ENCODE data around the gene CATSPER3. TPM values are rescaled to one million over a fixed set of nuclear protein-coding genes. Genes with fewer than 3 reads are reported as not detected.

Gene CATSPER3
- polyA plus RNA-seq, 1 donor (not counting 4 experiments of a cell fraction or from before 2014, with no cell fraction given): 0.31 TPM

DNA sequence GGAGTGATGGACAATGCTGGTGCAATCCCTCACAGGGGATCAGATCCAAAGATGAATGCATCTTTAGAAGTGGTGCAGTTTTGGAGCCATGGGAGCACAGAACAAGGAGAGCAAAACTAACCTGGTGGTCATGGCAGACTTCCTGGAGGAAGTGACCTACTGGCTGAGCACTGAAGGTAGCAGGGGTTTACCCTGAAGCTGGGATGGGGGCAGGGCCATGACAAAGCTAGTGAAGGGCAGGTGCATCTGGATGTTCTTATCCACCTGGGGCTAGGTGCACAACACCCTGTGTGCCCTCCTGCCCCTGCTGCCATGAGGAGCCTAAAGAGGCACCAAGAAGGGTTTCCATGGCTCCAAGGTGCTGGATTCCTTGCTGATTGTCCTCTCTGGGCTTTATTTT, 77.8 kb downstream of the CATSPER3 start:
- TF ChIP-seq, protein P1, sequence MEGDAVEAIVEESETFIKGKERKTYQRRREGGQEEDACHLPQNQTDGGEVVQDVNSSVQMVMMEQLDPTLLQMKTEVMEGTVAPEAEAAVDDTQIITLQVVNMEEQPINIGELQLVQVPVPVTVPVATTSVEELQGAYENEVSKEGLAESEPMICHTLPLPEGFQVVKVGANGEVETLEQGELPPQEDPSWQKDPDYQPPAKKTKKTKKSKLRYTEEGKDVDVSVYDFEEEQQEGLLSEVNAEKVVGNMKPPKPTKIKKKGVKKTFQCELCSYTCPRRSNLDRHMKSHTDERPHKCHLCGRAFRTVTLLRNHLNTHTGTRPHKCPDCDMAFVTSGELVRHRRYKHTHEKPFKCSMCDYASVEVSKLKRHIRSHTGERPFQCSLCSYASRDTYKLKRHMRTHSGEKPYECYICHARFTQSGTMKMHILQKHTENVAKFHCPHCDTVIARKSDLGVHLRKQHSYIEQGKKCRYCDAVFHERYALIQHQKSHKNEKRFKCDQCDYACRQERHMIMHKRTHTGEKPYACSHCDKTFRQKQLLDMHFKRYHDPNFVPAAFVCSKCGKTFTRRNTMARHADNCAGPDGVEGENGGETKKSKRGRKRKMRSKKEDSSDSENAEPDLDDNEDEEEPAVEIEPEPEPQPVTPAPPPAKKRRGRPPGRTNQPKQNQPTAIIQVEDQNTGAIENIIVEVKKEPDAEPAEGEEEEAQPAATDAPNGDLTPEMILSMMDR (optimal IDR thresholded peaks at IDR 0.05 in 1 of 3, IDR thresholded peaks at IDR 0.05 in 1 of 3, conservative IDR thresholded peaks at IDR 0.05 in 1 of 3; ENCODE audit: extremely low read depth in 1 of 3, insufficient read depth in 2 of 3, low read length in 3 of 3): no peak
- no peak for TF ChIP-seq EZH2 (IDR thresholded peaks at IDR 0.05; ENCODE audit: low read length)

DNA sequence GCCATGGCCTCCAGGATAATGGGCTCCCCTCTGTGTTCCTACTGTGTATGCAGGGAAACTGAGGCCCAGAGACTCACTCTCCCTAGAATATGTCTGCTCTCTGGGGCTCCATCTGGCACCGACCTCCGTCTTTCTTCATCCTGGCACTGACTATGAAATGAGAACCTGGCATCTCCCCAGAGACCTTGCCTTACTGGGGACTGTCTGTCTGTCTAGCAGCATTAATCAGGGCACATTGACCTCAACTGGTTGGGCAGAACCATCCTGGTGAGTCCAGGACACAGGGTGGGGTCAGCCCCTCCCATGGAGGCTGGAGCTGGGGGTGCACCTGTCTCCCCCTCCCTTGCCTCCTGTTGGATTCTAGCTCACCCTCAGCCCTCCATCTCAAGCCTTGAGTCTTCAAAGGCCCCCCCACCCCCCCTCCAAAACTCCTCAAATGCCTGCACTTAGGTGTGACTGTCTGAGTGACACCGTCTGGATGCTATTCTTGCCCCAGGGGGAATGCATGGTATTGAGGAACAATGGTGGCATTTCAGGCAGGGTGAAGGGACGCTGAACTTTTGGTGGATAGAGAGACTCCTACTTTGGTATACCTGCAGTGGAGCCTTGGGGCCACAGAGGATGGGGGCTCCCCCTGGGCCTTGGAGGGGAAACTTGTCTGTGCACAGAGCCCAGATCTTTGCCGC, 79.1 kb downstream of the CATSPER3 start:
- DNase-seq (ENCODE audit: low read depth, low spot score) (no peak), FAIRE-seq (no peak)
- H3K9me1 ChIP-seq (ENCODE audit: control insufficient read depth, extremely low read depth, insufficient read depth, low read length): no peaks in the 10 kb centered on the region
- dilution Hi-C loops (cut with MboI; ENCODE audit: extremely low pct_ligation_motif_present, low sequenced_read_pairs): no loop called here
- no peak for TF ChIP-seq EZH2 (IDR thresholded peaks at IDR 0.05; ENCODE audit: low read length)
- TF ChIP-seq, protein P1 (optimal IDR thresholded peaks at IDR 0.05 in 1 of 3, IDR thresholded peaks at IDR 0.05 in 1 of 3, conservative IDR thresholded peaks at IDR 0.05 in 1 of 3; ENCODE audit: extremely low read depth in 1 of 3, insufficient read depth in 2 of 3, low read length in 3 of 3): no peak
- H3K79me2 ChIP-seq (ENCODE audit: control insufficient read depth, insufficient read depth, low read length): no peaks in the 10 kb centered on the region
- H3K36me3 ChIP-seq (ENCODE audit: control insufficient read depth in 2 of 2, extremely low read depth in 1 of 2, insufficient read depth in 2 of 2, low read length in 2 of 2): no peaks in the 10 kb centered on the region
- H3K9ac ChIP-seq (ENCODE audit: control insufficient read depth, extremely low read depth, insufficient read depth, low read length): no peak overlapping the region
- peaks cover 93% of the 10 kb centered on the region for H3K27me3 ChIP-seq (ENCODE audit: control insufficient read depth, extremely low read depth, insufficient read depth, low read length)
- no peak overlapping the region for H3K4me2 ChIP-seq (ENCODE audit: control insufficient read depth, extremely low read depth, insufficient read depth, low read depth, low read length)
- H4K20me1 ChIP-seq (ENCODE audit: control insufficient read depth, extremely low read depth, insufficient read depth, low read length): no peaks in the 10 kb centered on the region
- H3K9me3 ChIP-seq (ENCODE audit: control insufficient read depth, low read depth, low read length): no peaks in the 10 kb centered on the region
- H2AFZ ChIP-seq (ENCODE audit: control insufficient read depth, low read length): no peak overlapping the region
- H3K4me1 ChIP-seq (ENCODE audit: control insufficient read depth, extremely low read depth, insufficient read depth, low read length): no peaks in the 10 kb centered on the region
- no peak overlapping the region for H3K27ac ChIP-seq (ENCODE audit: control insufficient read depth, insufficient read depth, low read length)
- H3K4me3 ChIP-seq (ENCODE audit: control insufficient read depth in 2 of 3, extremely low read depth in 1 of 3, insufficient read depth in 2 of 3, low read depth in 1 of 3, low read length in 3 of 3): no peak overlapping the region

More for the DNA sequence above, 77.8 kb downstream of the CATSPER3 start:
- no peak overlapping the region for H3K27ac ChIP-seq (ENCODE audit: control insufficient read depth, insufficient read depth, low read length)
- no peaks in the 10 kb centered on the region for H3K36me3 ChIP-seq (ENCODE audit: control insufficient read depth in 2 of 2, extremely low read depth in 1 of 2, insufficient read depth in 2 of 2, low read length in 2 of 2)
- no peaks in the 10 kb centered on the region for H4K20me1 ChIP-seq (ENCODE audit: control insufficient read depth, extremely low read depth, insufficient read depth, low read length)
- no peaks in the 10 kb centered on the region for H3K79me2 ChIP-seq (ENCODE audit: control insufficient read depth, insufficient read depth, low read length)
- no peak overlapping the region for H3K4me3 ChIP-seq (ENCODE audit: control insufficient read depth in 2 of 3, extremely low read depth in 1 of 3, insufficient read depth in 2 of 3, low read depth in 1 of 3, low read length in 3 of 3)
- no peak overlapping the region for H2AFZ ChIP-seq (ENCODE audit: control insufficient read depth, low read length)
- H3K9me3 ChIP-seq (ENCODE audit: control insufficient read depth, low read depth, low read length): no peaks in the 10 kb centered on the region
- H3K27me3 ChIP-seq (ENCODE audit: control insufficient read depth, extremely low read depth, insufficient read depth, low read length): peaks cover 93% of the 10 kb centered on the region
- FAIRE-seq (no peak), DNase-seq (ENCODE audit: low read depth, low spot score) (no peak)
- no peaks in the 10 kb centered on the region for H3K4me1 ChIP-seq (ENCODE audit: control insufficient read depth, extremely low read depth, insufficient read depth, low read length)
- H3K9me1 ChIP-seq (ENCODE audit: control insufficient read depth, extremely low read depth, insufficient read depth, low read length): no peaks in the 10 kb centered on the region
- H3K9ac ChIP-seq (ENCODE audit: control insufficient read depth, extremely low read depth, insufficient read depth, low read length): no peak overlapping the region
- dilution Hi-C loops (cut with MboI; ENCODE audit: extremely low pct_ligation_motif_present, low sequenced_read_pairs): no loop called here
- H3K4me2 ChIP-seq (ENCODE audit: control insufficient read depth, extremely low read depth, insufficient read depth, low read depth, low read length): no peak overlapping the region
